H1 (cell line): ENCODE results near the gene NR3C1. TPM values are rescaled to one million over a fixed set of nuclear protein-coding genes. Genes with fewer than 3 reads are reported as not detected.

Experiments
- ASH2L ChIP-seq: fragments of 200-600, 300-600 bp; sonication (generic); IDR thresholded peaks from one replicate; pipeline ENCODE4 v1.7.1; 2017; ENCODE audit warnings: low read length
- polyA plus RNA-seq, 7 experiments: library from polyadenylated mRNA; depleted of rRNA in 3 of 7; stranded (reverse) in 5 of 7; unstranded in 2 of 7; fragments of >200 nt in 5 of 7; fragments of 200-250 nt in 2 of 7; gene quantifications; 1 replicate in 5 of 7; 2 replicates in 1 of 7; 4 replicates in 1 of 7; pipeline versions ENCODE4 v1.2.1 to v1.2.3, GENCODE V29; 2011 to 2013; ENCODE audit warnings: missing spikeins in 2 of 7, mixed read lengths in 2 of 7
- total RNA-seq: library from RNA; stranded (reverse); fragmentation: NEBNext Ultra II Directional; extraction: Animal tissue kit (Norgen Biotek cat#: 25700); gene quantifications from 2 replicates; pipeline ENCODE4 v1.2.1, GENCODE V29; 2021

NR3C1 gene
- total and polyA plus RNA-seq, 2 of the 8 experiments (the other 6 are each of a cell fraction or from before 2014, with no cell fraction given), result 1.7 to 5.4 TPM

DNA sequence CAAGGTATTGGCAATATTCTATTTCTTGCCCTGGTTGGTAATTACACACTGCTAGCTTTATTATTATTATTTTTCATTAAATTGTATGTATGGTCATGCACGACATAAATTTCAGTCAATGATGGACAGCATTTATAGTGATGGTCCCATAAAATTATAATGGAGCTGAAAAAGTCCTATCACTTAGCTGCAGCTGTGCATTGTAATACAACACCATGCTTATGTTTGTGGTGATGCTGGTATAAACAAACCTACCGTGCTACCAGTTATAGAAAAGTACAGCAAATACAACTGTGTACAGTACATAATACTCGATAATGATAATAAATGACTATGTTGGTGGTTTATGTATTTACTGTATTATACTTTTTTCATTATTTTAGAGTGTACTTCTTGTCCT is 65.5 kb downstream of the NR3C1 start (continued):
- TF ChIP-seq ASH2L, result no peak
